Measurements from ENCODE around the gene AMBN.

The AMBN gene

DNA sequence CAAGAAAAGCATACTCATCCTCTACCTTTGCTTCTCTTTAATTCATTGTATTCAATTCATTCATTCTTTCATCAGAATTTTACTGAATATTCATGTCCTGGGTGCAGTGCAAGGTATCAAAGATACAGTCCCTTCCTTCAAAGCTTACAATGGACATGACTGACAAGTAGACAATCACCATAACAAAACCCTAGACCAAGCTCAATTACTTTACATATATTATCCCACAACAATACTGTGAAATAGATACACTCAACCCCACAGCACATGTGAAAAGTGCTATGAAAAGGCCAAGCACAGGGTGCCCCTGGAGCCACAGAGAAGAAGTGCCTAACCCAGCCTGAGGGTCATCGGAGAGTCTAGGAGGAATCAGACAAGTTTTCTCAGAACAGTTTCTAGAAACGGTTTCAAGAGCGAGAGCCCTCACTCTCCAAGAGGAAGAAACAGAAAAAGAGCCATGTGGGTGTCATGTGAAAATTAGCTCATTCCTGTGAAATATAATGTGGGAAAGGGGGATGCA is 15.3 kb downstream of the AMBN start:
- no peak for DNase-seq (ENCODE audit: extremely low read depth, low read depth)
- TF ChIP-seq CTCF (IDR thresholded peaks at IDR 0.05; ENCODE audit: low read depth, low read length), result no peak

DNA sequence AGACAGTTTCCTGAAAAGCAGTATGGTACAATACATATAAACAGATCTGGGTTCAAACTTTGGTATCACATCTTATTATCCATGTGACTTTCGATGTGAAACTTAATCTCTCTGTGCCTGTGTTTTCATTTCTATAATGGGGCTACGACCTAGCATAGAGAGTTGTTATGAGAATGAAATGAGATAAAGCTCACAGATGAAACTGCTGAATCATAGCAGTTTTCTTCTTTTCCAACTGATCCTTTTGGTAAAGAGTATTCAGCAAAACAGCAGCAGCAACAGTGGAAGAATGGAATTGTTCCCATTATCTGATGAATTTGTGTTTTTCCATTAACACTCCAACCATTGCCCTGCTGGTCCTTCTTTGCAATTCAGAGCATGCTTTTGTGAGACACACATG is 16.3 kb downstream of the AMBN start:
- DNase-seq (ENCODE audit: extremely low read depth, low read depth), result no peak
- TF ChIP-seq CTCF (IDR thresholded peaks at IDR 0.05; ENCODE audit: low read depth, low read length), result no peak

GRCh38 chr4:70613306-70614183 is 21.5 kb downstream of the AMBN start:
- TF ChIP-seq CTCF (IDR thresholded peaks at IDR 0.05; ENCODE audit: low read depth, low read length), result no peak
- DNase-seq (ENCODE audit: extremely low read depth, low read depth), result no peak

DNA sequence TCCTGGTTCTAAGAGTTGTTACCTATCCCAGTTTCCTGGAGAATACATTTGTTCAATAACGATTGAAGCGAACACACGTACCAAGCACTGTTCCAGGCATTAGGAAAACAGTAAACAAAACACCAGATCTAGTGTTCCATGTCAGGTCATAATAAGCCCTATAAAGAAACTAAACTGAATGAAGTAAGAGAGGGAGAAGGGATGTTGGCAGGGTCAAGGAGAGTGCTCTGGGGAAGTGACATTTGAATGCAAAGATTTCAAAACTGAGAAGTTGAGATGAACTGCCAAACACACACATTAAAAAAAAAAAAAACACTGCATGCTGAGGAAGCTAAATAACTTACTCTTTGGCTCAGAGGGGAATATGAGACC is 22.1 kb downstream of the AMBN start:
- no peak for DNase-seq (ENCODE audit: extremely low read depth, low read depth)
- TF ChIP-seq CTCF (IDR thresholded peaks at IDR 0.05; ENCODE audit: low read depth, low read length), result no peak

DNA sequence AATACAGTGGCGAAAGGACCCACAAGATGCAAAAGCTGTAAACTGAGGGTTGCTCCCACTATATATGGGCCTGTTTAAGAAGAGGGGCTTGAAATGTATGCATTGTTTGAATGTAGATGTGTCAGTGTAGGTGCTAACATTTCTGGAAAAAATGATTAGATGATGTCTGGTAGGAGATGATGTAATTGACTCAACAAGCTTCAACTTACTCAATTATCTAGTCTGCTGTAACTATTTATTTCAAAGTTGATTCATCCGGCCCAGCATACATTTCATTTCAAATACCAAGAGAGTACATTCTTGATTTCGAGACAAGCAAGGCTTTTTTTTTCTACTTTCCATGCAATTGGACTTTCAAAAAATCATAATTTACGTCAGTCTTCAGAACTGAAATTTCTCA is 27.2 kb downstream of the AMBN start:
- DNase-seq (ENCODE audit: extremely low read depth, low read depth), result no peak
- TF ChIP-seq CTCF (IDR thresholded peaks at IDR 0.05; ENCODE audit: low read depth, low read length), result no peak

DNA sequence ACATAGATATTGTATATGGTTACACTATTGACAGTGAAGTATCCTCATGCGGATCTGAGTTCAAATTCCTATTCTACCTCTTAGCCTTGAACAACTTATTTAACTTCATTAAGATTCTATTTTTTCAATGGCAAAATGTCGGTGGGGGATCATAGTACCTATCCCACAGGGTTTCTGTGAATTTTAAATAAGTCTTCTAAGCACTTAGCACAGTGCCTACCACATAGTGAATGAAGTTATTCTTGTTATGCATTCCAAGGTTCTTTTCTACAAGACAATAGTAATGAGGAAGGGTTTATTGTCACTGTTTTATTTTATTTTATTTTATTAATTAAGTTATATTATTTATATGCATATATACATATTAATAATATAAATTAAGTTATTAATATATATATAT is 27.7 kb downstream of the AMBN start:
- TF ChIP-seq CTCF (IDR thresholded peaks at IDR 0.05; ENCODE audit: low read depth, low read length), result no peak

DNA sequence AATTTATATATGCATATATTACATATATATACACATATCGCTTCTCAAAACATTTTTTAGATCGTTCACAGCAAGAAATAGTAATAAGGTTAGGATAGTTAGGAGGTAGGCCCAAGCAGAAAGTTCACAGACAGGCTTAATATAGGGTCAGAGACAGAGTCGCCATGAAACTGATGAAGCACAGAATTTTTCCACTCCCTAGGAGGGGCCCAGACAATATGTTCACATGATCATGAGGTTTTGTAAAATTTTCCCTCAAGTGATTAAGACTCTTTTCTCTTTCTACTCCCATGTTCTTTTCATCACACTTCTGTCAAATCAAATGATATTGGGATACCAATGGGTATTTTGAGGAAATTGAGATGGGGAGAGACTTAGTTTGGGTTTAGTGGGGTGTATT is 31.3 kb downstream of the AMBN start:
- no peak for DNase-seq (ENCODE audit: extremely low read depth, low read depth)

More for the DNA sequence above, 27.7 kb downstream of the AMBN start:
- no peak for DNase-seq (ENCODE audit: extremely low read depth, low read depth)

More for the DNA sequence above, 31.3 kb downstream of the AMBN start:
- no peak for TF ChIP-seq CTCF (IDR thresholded peaks at IDR 0.05; ENCODE audit: low read depth, low read length)

Measured in AG09319 (cell line).